GM19035 (cell line): ENCODE results near the gene JADE2.
"Not testable (repeated sequence)": the region's sequence is repeated elsewhere in the genome, so short reads cannot be mapped to it uniquely, and the experiment has no call there.

Source experiments
- ATAC-seq: cut with Tn5 transposase; IDR thresholded peaks from one replicate; pipeline ENCODE4 v1.9.1; 2021; ENCODE audit not compliant: unreplicated experiment

The JADE2 gene

GRCh38 chr5:134524826-134525682, at the start of gene JADE2:
Gene JADE2 (plus strand): TSS chr5:134525670. CDS start chr5:134535858, 10,188 bp downstream.
- peak; percentile 39 for ATAC-seq

- no peak for ATAC-seq
Measured at GRCh38 chr5:134477462-134478245, 47.8 kb upstream of the JADE2 start.

GRCh38 chr5:134479839-134480238, 45.6 kb upstream of the JADE2 start:
- ATAC-seq = no peak

- ATAC-seq = no peak
Measured at GRCh38 chr5:134489227-134489944, 36.1 kb upstream of the JADE2 start.

GRCh38 chr5:134490255-134490924, 35.1 kb upstream of the JADE2 start:
- no peak for ATAC-seq

- ATAC-seq = no peak
Measured at GRCh38 chr5:134490925-134491271, 34.6 kb upstream of the JADE2 start.

GRCh38 chr5:134491841-134492442, 33.5 kb upstream of the JADE2 start:
- no peak for ATAC-seq

- no peak for ATAC-seq
Measured at GRCh38 chr5:134492568-134492967, 32.9 kb upstream of the JADE2 start.

GRCh38 chr5:134493461-134494055, 31.9 kb upstream of the JADE2 start:
- no peak for ATAC-seq

- no peak for ATAC-seq
Measured at GRCh38 chr5:134494780-134495179, 30.7 kb upstream of the JADE2 start.

GRCh38 chr5:134499905-134500304, 25.6 kb upstream of the JADE2 start:
- not testable (repeated sequence) for ATAC-seq

- no peak for ATAC-seq
Measured at GRCh38 chr5:134500699-134501430, 24.6 kb upstream of the JADE2 start.

GRCh38 chr5:134502259-134502658, 23.2 kb upstream of the JADE2 start:
- no peak for ATAC-seq

GRCh38 chr5:134503088-134503936, 22.2 kb upstream of the JADE2 start:
- no peak for ATAC-seq

- no peak for ATAC-seq
Measured at GRCh38 chr5:134503937-134504437, 21.5 kb upstream of the JADE2 start.

GRCh38 chr5:134504629-134505300, 20.7 kb upstream of the JADE2 start:
- no peak for ATAC-seq

- no peak for ATAC-seq
Measured at GRCh38 chr5:134506054-134507039, 19.1 kb upstream of the JADE2 start.
